Measurements from ENCODE around the gene RIPPLY1. TPM values are rescaled to one million over a fixed set of nuclear protein-coding genes. Genes with fewer than 3 reads are reported as not detected.

RIPPLY1 gene, protein sequence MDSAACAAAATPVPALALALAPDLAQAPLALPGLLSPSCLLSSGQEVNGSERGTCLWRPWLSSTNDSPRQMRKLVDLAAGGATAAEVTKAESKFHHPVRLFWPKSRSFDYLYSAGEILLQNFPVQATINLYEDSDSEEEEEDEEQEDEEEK
- total RNA-seq, result not detected

DNA sequence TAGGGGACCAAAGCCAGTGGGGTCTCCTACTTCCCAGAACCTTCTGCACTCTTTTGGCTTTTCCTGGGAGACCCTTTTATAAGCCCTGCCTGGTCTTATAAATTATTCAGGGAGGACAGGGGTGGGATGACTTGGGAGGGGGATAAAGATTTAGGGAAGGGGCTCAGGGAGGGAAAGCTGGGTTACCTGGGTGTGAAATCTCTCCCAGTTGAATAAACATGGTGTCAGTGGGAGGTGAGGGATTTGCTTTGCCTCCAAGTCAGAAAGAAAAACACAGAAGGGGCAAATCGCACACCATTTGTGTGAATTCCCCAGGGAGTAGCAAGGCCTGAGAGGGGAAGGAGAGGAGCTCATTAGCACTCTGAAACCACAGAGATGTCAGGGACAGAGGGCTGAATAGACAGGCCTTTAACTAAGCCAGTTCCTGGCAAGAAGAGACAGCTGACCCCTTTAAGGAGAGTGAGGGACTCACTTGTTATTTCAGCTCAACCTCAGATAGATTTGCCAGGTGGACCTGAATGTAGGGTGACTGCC, at the start of gene RIPPLY1:
TSS of gene RIPPLY1 (minus strand) at position 51 of the 534 bp plus-strand sequence. CDS start 54 bp downstream, outside the sequence.
- CTCF ChIA-PET, result interaction anchor here (1.0 kb wide), 1 partner anchor 9 kb away, joined by 3 read pairs; no protein-coding TSS in a partner anchor
- no peak within 1 kb of the TSS for H3K27ac Mint-ChIP-seq
- H3K27me3 Mint-ChIP-seq, result no peaks in the 10 kb centered on the region
- no peak within 1 kb of the TSS for H3K4me3 Mint-ChIP-seq
- POLR2A ChIA-PET, result no interaction called here
- H3K36me3 Mint-ChIP-seq (ENCODE audit: low read depth), result no peaks in the 10 kb centered on the region
- H3K4me1 Mint-ChIP-seq, result no peaks in the 10 kb centered on the region
- DNase-seq, result no peak
- H3K9me3 Mint-ChIP-seq, result no peaks in the 10 kb centered on the region

DNA sequence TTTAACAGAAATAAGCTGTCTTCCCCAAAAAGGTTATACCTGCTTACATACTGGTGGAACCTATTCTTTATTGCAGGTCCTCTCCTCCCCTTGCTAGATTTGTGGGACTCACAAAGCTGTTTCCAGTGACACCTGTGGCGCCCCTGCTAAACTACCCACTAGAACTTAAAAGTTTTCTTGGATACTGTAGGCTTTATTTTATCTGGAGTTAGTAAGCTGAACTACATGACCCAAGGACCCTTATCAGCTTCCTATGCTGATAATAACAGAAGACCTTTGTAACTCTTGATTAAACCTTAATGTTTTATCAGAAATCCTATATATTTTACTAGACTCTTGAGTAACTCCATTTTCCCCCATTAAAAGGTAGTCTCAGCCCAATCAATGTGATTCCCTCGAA, 49.4 kb upstream of the RIPPLY1 start:
- Mint-ChIP-seq H3K27me3 (no peaks in the 10 kb centered on the region), H3K27ac (no peak overlapping the region), H3K4me1 (no peaks in the 10 kb centered on the region), H3K9me3 (no peaks in the 10 kb centered on the region), H3K4me3 (no peak overlapping the region), H3K36me3 (ENCODE audit: low read depth) (no peaks in the 10 kb centered on the region)
- ChIA-PET POLR2A (no interaction called here), CTCF (no interaction called here)
- DNase-seq, result no peak

DNA sequence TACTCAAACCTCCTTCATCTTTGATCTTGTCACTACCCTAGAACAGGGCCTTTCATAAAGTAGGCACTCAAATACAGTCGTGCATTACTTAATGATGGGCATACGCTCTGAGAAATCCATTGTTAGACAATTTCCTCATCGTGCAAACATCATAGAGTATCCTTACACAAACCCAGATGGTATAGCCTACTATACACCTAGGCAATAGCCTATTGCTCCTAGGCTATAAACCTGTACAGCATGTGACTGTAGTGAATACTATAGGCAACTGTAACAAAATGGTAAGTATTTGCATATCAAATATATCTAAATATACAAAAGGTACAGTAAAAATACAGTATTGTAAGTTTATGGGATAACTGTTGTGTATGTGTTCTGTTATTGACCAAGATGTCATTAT, 48.9 kb upstream of the RIPPLY1 start:
- CTCF ChIA-PET, result no interaction called here
- H3K9me3 Mint-ChIP-seq, result no peaks in the 10 kb centered on the region

DNA sequence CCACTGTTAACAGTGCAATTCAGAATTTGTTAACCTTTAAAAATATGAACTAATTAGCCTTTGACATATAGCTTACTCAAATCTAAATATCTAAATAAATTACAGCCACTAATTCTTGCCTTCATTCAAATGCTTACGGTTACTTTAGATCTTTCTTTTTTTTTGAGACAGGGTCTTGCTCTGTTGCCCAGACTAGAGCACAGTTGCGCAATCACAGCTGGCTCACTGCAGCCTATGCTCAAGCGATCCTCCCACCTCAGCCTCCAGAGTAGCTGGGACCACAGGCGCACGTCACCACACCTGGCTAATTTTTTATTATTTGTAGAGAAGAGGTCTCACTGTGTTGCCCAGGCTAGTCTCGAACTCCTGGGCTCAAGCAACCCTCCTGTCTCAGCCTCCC, 48.1 kb upstream of the RIPPLY1 start:
- H3K4me3 Mint-ChIP-seq, result no peak overlapping the region
- H3K27ac Mint-ChIP-seq, result no peak overlapping the region
- DNase-seq, result no peak
- POLR2A ChIA-PET, result no interaction called here
- CTCF ChIA-PET, result interaction anchor here (1.4 kb wide), 1 partner anchor 57 kb away, joined by 3 read pairs; no protein-coding TSS in a partner anchor
- H3K36me3 Mint-ChIP-seq (ENCODE audit: low read depth), result no peaks in the 10 kb centered on the region
- H3K27me3 Mint-ChIP-seq, result no peaks in the 10 kb centered on the region
- H3K9me3 Mint-ChIP-seq, result no peaks in the 10 kb centered on the region
- H3K4me1 Mint-ChIP-seq, result no peaks in the 10 kb centered on the region

More for the DNA sequence above, 48.9 kb upstream of the RIPPLY1 start:
- Mint-ChIP-seq H3K36me3 (ENCODE audit: low read depth) (no peaks in the 10 kb centered on the region), H3K27me3 (no peaks in the 10 kb centered on the region), H3K27ac (no peak overlapping the region), H3K4me1 (no peaks in the 10 kb centered on the region), H3K4me3 (no peak overlapping the region)
- DNase-seq, result no peak
- POLR2A ChIA-PET, result no interaction called here

DNA sequence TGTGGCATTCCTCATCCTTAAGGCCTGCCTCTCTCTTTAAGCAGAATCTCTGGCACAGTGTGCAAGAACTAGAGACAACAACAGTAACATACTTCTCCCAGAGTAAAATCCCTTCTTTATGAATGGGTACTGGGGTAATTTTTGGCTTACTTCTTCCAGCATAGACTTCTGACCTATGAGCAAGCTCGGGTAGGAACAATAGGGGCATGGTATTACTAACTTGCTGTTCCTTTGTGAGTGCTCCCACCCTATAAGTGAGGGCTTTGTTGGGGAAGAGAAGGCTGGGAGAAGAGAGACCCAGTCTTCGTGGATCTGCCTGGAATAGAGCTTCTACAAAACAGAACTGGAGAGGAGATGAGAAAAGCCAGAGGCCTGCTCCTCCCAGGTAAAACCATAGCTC, 47.2 kb upstream of the RIPPLY1 start:
- Mint-ChIP-seq H3K27me3 (no peaks in the 10 kb centered on the region), H3K4me3 (no peak overlapping the region), H3K27ac (no peak overlapping the region), H3K4me1 (no peaks in the 10 kb centered on the region), H3K9me3 (no peaks in the 10 kb centered on the region), H3K36me3 (ENCODE audit: low read depth) (no peaks in the 10 kb centered on the region)
- POLR2A ChIA-PET, result no interaction called here
- DNase-seq, result no peak
- CTCF ChIA-PET, result interaction anchor here (0.6 to 1.4 kb wide), 2 partner anchors 53 to 56 kb away, joined by 3 to 4 read pairs; no protein-coding TSS in a partner anchor

DNA sequence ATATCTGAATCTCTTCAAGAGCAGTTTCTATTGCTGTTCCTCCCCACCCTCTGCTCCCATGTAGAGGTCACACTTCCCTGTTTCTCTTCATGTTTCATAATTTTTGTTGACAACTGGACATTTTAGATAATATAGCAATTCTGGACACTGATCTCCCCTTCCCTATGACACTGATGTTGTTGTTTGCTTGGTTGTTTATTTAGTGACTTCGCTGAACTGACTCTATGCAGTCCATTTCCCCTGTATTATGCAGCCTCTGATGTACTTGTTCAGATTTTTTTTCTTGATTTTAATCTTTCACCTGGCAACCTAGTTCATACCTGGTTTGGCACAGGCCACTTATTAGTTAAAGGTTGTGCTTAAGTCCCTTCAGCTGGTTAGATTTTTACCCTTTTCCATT, 46.2 kb upstream of the RIPPLY1 start:
- H3K9me3 Mint-ChIP-seq, result no peaks in the 10 kb centered on the region
- H3K4me1 Mint-ChIP-seq, result no peaks in the 10 kb centered on the region
- no peaks in the 10 kb centered on the region for H3K27me3 Mint-ChIP-seq
- no peak overlapping the region for H3K27ac Mint-ChIP-seq
- ChIA-PET CTCF (interaction anchor here (1.2 kb wide), 1 partner anchor 50 kb away, joined by 3 read pairs; no protein-coding TSS in a partner anchor), POLR2A (no interaction called here)
- no peaks in the 10 kb centered on the region for H3K36me3 Mint-ChIP-seq (ENCODE audit: low read depth)
- H3K4me3 Mint-ChIP-seq, result no peak overlapping the region
- no peak for DNase-seq

DNA sequence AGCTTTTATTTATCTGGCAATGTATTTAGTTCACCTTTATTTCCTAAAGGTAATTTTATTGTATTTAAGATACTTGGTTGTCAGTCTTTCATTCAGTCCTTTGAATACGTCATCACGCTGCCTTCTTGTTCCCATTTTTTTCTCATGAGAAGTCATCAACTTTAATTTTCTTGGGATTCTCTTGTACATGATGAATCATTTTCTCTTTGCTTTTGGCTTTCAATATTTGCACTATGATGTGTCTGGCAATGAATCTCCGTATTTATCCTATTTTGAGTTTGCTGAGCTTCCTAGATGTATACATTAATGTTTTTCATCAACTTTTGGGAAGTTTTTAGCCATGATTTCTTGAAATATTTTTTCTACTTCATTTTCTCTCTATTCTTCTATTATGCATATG, 45.5 kb upstream of the RIPPLY1 start:
- Mint-ChIP-seq H3K36me3 (ENCODE audit: low read depth) (no peaks in the 10 kb centered on the region), H3K4me3 (no peak overlapping the region), H3K27me3 (no peaks in the 10 kb centered on the region), H3K9me3 (no peaks in the 10 kb centered on the region), H3K4me1 (no peaks in the 10 kb centered on the region), H3K27ac (no peak overlapping the region)
- DNase-seq, result no peak
- POLR2A ChIA-PET, result interaction anchor here (0.6 kb wide), 1 partner anchor 36 kb away, joined by 3 read pairs; no protein-coding TSS in a partner anchor
- CTCF ChIA-PET, result interaction anchor here (1.2 kb wide), 1 partner anchor 50 kb away, joined by 3 read pairs; no protein-coding TSS in a partner anchor

DNA sequence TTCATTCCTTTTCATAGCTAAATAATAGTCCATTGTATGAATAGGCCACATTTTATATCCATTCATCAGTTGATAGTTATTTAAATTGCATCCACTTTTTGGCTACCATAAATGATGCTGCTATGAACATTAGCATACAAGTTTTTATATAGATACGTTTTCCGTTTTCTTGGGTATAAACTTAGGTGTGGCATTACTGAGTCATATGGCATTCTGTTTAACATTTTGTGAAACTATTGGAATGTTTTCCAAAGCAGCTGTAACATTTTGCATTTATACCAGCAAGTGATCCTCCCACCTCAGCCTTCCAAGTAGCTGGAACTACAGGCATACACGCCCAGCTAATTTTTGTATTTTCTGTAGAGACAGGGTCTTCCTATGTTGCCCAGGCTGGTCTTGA, 43.3 kb upstream of the RIPPLY1 start:
- CTCF ChIA-PET, result no interaction called here
- no peak for DNase-seq

DNA sequence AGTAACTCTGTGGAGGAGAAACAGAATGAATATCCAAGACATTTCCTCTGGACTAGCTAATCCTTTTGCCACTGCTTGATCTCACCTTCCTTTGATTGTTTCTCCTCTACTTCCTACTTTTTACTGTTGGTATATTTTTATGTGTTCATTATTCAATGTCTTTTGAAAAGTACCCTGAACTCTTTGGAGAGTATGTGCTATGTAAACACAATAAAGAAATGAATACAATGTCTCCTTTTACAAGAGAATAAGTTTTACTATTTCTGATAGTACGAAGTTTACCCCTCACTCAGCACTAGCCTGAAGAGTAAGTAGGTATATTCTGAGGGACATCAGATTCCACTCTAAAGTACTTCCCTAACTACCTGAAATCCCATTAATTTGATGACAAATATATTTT, 36.9 kb upstream of the RIPPLY1 start:
- no peak overlapping the region for H3K4me3 Mint-ChIP-seq
- H3K27me3 Mint-ChIP-seq, result no peaks in the 10 kb centered on the region
- CTCF ChIA-PET, result no interaction called here
- no peaks in the 10 kb centered on the region for H3K9me3 Mint-ChIP-seq
- H3K4me1 Mint-ChIP-seq, result no peaks in the 10 kb centered on the region
- H3K36me3 Mint-ChIP-seq (ENCODE audit: low read depth), result peaks cover 3% of the 10 kb centered on the region
- DNase-seq, result no peak
- POLR2A ChIA-PET, result no interaction called here
- no peak overlapping the region for H3K27ac Mint-ChIP-seq

More for the DNA sequence above, 43.3 kb upstream of the RIPPLY1 start:
- no peak overlapping the region for H3K4me3 Mint-ChIP-seq
- H3K27me3 Mint-ChIP-seq, result no peaks in the 10 kb centered on the region
- peaks cover 3% of the 10 kb centered on the region for H3K36me3 Mint-ChIP-seq (ENCODE audit: low read depth)
- no peaks in the 10 kb centered on the region for H3K4me1 Mint-ChIP-seq
- H3K27ac Mint-ChIP-seq, result no peak overlapping the region
- POLR2A ChIA-PET, result no interaction called here
- H3K9me3 Mint-ChIP-seq, result no peaks in the 10 kb centered on the region

DNA sequence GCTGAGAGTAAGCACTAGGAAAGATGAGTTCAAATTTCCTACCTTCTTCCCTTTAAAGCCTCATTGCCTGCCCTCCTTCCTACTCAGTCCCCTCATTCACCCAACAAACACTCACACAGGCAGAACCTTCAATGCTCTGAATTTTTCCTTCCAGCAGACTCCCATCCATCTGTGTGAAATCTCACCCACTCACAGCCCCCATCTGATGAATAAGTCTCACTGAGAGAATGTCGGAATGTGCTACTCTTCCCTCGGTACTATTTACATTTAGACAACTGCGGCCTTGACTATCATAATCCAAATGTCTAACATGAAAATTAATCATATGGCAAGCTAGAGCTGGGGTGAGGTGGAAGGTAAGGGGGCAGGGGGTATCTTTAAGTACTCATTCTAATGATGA, 36.4 kb upstream of the RIPPLY1 start:
- Mint-ChIP-seq H3K27ac (no peak overlapping the region), H3K27me3 (no peaks in the 10 kb centered on the region), H3K36me3 (ENCODE audit: low read depth) (peaks cover 3% of the 10 kb centered on the region), H3K9me3 (no peaks in the 10 kb centered on the region), H3K4me1 (no peaks in the 10 kb centered on the region), H3K4me3 (no peak overlapping the region)
- ChIA-PET POLR2A (no interaction called here), CTCF (no interaction called here)
- DNase-seq, result no peak

DNA sequence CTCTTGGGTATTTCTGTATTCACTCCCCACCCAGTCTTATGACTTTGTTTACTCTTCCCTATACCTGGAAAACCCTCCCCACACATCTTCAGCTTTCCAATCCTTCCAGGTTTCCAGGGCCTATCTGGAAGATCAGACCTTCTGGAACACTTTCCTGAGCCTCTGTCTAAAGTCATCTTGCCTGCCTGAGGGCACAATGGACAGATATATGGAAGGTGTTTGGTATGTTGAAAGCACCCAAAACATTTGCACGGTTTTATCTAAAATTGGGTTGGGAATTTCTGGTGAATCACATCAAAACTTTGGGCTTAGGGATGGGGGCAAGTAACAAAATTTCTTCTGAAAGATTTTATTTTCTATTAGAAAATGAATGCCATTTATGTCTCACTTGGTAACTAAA, 33.1 kb upstream of the RIPPLY1 start:
- no peak overlapping the region for H3K27ac Mint-ChIP-seq
- H3K4me3 Mint-ChIP-seq, result no peak overlapping the region
- ChIA-PET POLR2A (no interaction called here), CTCF (no interaction called here)
- H3K36me3 Mint-ChIP-seq (ENCODE audit: low read depth), result no peaks in the 10 kb centered on the region
- H3K27me3 Mint-ChIP-seq, result no peaks in the 10 kb centered on the region
- no peaks in the 10 kb centered on the region for H3K9me3 Mint-ChIP-seq
- DNase-seq, result no peak
- no peaks in the 10 kb centered on the region for H3K4me1 Mint-ChIP-seq

DNA sequence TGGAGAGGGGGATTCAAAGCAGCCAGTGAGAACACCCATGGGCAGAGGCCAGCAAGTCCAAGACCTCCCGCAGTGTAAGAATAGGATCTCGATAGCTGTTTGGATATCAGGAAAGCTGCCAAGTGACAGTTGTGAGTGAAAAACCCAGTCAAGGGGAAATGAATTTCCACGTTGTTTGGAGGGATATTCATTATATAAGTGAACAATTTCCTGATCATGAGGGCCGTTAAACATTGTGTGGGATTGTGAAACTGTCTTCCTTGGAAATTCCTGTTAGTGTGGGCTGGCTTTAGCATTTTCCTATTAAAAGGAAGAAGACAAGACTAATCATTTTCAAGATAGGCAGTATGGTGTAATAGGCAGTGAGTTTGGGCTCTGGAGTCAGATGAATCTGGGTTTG, 32.0 kb upstream of the RIPPLY1 start:
- POLR2A ChIA-PET, result no interaction called here
- Mint-ChIP-seq H3K4me1 (no peaks in the 10 kb centered on the region), H3K27ac (no peak overlapping the region), H3K9me3 (no peaks in the 10 kb centered on the region), H3K36me3 (ENCODE audit: low read depth) (no peaks in the 10 kb centered on the region), H3K27me3 (no peaks in the 10 kb centered on the region), H3K4me3 (no peak overlapping the region)
- no peak for DNase-seq
- CTCF ChIA-PET, result no interaction called here

DNA sequence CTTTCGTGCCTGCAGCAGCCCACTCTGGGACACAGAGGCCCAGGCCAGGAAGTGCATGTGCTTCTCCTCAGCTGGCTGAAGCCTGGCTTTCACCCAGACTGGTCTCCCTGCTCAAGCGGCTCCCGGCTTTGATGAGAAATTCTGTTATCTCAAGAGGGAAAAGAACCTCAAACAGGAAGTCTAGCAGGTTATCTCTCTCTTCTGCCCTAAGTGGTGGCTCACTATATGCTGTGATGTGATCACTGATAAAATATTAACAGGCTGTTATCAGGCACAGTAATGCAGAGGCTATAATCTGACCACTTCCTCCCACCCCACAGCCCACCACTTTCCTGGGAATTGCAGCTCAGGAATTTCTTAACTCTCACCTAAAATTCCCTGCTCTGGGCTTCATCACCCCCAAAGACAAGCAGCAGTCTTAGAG, 30.4 kb upstream of the RIPPLY1 start:
- Mint-ChIP-seq H3K4me1 (no peaks in the 10 kb centered on the region), H3K4me3 (no peak overlapping the region), H3K9me3 (no peaks in the 10 kb centered on the region), H3K27me3 (no peaks in the 10 kb centered on the region), H3K27ac (no peak overlapping the region), H3K36me3 (ENCODE audit: low read depth) (no peaks in the 10 kb centered on the region)
- DNase-seq, result no peak
- ChIA-PET CTCF (interaction anchor here (0.9 kb wide), 1 partner anchor 28 kb away, joined by 3 read pairs; no protein-coding TSS in a partner anchor), POLR2A (no interaction called here)

DNA sequence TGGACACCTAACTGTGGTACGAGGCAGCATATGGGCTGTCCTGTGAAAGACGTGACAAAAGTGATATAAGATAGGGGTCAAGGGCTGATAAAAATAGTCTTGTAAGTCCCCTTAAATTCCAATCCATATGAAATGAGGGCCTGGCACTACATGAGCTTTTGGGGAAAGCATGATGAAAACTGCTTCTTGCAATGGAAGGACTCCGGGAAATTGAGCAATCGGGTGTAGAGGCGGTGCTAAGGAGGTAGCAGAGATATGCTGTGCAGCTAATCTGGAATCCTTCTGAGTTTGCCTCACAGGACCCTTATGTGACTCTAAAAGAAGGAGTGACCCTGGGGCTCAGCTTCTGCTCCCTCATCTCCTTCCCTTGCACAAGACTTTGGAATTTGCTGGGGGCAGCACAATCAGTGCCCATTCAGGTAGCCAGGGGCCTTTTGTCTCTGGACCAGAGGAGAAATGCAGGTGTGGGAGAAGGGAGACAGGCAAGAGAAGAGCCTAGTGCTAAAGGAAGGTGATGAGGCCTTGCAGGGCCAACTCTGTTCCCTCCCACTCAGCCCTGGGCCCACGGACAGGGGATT, 29.9 kb upstream of the RIPPLY1 start:
- ChIA-PET POLR2A (no interaction called here), CTCF (interaction anchor here (0.9 kb wide), 1 partner anchor 27 kb away, joined by 3 read pairs; no protein-coding TSS in a partner anchor)
- no peak overlapping the region for H3K4me3 Mint-ChIP-seq
- no peaks in the 10 kb centered on the region for H3K4me1 Mint-ChIP-seq
- H3K27ac Mint-ChIP-seq, result no peak overlapping the region
- H3K9me3 Mint-ChIP-seq, result no peaks in the 10 kb centered on the region
- H3K36me3 Mint-ChIP-seq (ENCODE audit: low read depth), result no peaks in the 10 kb centered on the region
- DNase-seq, result no peak
- no peaks in the 10 kb centered on the region for H3K27me3 Mint-ChIP-seq
